T-helper 9 cell (primary cell): ENCODE results near the gene NFIX.

Source experiments
- DNase-seq: peaks from one replicate; pipeline ENCODE4 v3.0.0-alpha.2; 2020

NFIX gene

DNA sequence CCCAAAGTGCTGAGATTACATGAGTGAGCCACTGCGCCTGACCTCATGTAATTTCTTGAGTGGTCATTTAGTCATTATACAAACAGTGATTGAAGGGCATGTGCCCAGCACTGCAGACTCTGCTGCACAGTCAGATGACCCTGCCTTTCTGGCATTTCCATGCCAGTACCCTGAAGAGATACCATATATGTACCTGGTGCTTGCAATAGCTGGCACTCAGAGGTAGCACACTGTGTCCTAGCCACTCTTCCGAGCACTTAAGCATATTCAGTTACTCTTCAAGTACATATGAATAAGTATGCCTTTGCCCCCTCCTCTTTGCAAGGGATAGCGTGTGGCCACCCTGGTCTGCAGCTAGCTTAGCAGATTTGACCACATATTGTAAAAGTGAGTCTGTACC lies 139.4 kb downstream of the NFIX start:
- no peak for DNase-seq

DNA sequence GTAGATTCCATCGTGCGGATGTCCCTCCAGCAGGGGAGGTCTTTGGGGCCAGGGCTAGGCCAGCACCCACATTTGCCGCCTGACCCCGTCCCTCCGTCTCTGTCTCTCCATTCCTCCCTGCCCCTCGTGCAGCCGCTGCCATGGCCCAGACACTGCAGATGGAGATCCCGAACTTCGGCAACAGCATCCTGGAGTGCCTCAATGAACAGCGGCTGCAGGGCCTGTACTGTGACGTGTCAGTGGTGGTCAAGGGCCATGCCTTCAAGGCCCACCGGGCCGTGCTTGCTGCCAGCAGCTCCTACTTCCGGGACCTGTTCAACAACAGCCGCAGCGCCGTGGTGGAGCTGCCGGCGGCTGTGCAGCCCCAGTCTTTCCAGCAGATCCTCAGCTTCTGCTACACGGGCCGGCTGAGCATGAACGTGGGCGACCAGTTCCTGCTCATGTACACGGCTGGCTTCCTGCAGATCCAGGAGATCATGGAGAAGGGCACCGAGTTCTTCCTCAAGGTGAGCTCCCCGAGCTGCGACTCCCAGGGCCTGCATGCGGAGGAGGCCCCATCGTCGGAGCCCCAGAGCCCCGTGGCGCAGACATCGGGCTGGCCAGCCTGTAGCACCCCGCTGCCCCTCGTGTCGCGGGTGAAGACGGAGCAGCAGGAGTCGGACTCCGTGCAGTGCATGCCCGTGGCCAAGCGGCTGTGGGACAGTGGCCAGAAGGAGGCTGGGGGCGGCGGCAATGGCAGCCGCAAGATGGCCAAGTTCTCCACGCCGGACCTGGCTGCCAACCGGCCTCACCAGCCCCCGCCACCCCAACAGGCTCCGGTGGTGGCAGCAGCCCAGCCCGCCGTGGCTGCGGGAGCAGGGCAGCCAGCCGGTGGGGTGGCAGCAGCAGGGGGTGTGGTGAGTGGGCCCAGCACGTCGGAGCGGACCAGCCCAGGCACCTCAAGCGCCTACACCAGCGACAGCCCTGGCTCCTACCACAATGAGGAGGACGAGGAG lies 140.1 kb downstream of the NFIX start:
- no peak for DNase-seq

DNA sequence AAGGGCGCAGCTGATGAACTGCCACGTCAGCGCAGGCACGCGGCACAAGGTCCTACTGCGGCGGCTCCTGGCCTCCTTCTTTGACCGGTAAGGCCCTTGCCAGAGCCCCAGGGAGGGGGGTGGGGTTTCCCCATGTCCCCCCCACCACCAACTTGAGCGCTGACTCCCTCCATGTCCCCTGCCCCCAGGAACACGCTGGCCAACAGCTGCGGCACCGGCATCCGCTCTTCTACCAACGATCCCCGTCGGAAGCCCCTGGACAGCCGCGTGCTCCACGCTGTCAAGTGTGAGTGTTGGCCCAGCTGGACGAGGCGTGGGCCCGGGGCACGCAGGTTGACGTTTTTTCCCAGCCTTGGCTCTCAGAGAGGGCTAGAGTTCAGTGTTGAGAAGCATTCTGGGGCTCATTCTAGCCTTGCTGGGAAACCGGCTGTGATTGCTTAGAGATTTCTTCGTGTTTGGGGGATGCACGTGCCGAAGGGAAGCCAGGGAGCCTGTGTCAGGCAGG lies 142.1 kb downstream of the NFIX start:
- no peak for DNase-seq

DNA sequence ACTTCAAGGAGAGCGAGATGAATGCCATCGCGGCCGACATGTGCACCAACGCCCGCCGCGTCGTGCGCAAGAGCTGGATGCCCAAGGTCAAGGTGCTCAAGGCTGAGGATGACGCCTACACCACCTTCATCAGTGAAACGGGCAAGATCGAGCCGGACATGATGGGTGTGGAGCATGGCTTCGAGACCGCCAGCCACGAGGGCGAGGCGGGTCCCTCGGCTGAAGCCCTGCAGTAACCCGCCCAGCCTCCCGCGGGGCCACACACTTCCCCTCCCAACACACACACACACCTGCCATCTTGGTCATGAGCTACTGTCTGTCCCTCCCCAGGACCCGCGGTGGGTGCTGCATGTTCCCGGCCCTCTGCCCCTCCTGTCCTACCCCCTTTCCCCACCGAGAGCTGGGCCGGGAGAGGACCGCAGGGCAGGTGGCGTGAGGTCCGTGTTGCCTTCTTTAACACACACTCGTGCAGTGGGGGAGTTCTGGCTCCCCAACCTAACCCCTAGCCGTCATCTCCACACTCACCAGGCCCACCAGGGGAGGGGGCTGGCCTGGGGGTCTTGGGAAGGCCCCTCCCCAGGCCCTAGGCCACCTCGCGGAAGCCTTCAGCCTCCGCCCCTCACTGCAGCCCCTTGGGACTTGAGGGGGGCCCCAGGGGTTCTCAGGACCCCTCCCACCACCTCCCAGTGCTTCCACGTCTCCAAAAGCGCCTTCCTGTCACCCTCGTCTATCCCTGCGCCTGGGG lies 143.1 kb downstream of the NFIX start:
- no peak for DNase-seq

DNA sequence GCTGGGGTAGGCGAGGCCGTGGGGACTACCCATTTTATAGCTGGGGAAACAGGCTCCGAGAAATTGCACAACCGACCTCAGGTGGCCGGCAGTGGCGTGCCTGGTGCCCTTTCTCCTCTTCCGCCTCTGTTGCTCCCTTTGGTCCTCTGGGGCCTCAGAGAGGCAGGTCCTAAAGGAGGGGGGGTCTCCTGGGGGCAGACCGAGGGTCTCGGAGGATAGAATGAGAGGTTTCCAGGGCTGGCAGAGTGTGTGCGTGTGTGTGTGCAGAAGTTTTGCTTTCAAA lies 143.6 kb downstream of the NFIX start:
- DNase-seq, result no peak

DNA sequence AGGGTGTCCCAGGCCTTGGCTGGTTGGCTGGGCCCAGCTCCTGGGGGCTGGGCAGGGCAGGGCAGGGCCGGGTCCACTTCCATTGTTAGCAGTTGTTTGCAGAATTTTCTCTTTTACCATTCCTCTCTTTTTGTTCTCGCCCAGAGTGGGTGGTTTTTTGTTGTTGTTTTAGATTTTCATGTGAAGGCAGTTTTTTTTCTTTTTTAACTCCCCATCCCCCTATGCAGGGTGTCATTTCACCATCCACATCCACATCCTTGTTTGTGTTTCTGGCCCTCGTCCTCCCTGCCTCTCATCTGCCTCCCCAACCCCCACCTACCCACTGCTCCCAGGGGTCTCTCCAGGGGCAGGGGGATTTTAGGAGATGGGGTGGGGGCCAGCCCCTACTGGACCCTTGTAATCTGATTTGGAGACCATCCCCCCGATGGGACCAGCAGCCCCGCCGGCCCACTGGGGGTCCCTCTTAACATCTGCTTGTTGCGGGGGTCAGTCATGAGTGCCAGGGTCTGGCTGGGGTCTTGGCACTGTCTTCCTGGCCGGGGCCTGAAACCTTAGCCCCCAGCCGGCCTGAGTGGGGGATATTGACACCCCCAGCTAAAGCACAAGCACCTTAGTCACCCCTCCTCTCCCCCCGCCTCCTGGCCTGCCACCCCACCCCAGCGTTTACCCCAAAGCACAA lies 144.5 kb downstream of the NFIX start:
- DNase-seq, result no peak

DNA sequence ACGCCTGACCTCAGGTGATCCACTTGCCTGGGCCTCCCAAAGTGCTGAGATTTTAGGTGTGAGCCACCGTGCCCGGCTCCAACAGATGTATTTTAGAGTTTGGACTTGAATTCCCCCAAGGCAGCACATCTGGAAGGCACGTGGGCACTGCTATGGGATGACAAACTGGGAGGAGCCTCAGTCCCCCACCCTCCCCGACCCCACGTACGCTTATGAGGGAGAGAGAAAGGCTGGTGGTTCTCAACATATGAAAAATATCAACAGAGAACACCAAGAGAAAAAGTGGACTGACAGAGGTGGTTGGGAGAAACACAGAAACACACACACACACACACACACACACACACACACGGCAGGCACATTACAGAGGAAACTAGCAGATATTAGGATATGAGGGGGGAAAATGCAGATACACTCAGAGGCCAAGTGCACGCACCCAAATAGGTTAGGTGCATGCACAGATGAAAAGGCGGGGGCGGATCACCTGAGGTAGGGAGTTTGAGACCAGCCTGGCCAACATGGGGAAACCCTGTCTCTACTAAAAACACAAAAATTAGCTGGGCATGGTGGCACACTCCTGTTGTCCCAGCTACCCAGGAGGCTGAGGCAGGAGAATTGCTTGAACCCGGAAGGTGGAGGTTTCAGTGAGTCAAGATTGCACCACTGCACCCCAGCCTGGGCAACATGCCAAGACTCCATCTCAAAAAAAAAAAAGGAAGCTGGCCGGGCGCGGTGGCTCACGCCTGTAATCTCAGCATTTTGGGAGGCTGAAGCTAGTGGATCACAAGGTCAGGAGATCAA lies 151.7 kb downstream of the NFIX start:
- DNase-seq, result no peak
